Mesenchymal stem cell (in vitro differentiated cells and primary cell): ENCODE data around the gene BMAL1.

ENCODE experiments used
- DNase-seq: peaks from one replicate; pipeline ENCODE4 v3.0.0-alpha.2; 2013
- H2AFZ ChIP-seq: one replicate; pipeline ENCODE4 v1.6.1; 2013; ENCODE audit warnings: low read depth, mild to moderate bottlenecking, control low read depth, inconsistent platforms, low read length, moderate library complexity
- H2AK5ac ChIP-seq: 2 replicates; pipeline ENCODE4 v1.6.1; 2013; ENCODE audit warnings: low read length, moderate library complexity, mild to moderate bottlenecking, inconsistent platforms; ENCODE audit not compliant: severe bottlenecking
- H2BK120ac ChIP-seq: one replicate; pipeline ENCODE4 v1.6.1; 2013; ENCODE audit warnings: low read depth, mild to moderate bottlenecking, inconsistent platforms, low read length, moderate library complexity
- H2BK12ac ChIP-seq, 2 experiments: one replicate each; pipeline ENCODE4 v1.6.1; 2013; ENCODE audit warnings: inconsistent platforms in 2 of 2, low read length in 2 of 2, mild to moderate bottlenecking in 2 of 2, moderate library complexity in 2 of 2, control low read depth in 1 of 2
- H2BK15ac ChIP-seq: one replicate; pipeline ENCODE4 v1.6.1; 2013; ENCODE audit warnings: mild to moderate bottlenecking, low read depth, inconsistent platforms; ENCODE audit not compliant: poor library complexity, severe bottlenecking
- H2BK5ac ChIP-seq: 2 replicates; pipeline ENCODE4 v1.6.1; 2013; ENCODE audit warnings: low read depth, mild to moderate bottlenecking, low read length, control low read depth, inconsistent platforms; ENCODE audit not compliant: poor library complexity, severe bottlenecking
- H3K14ac ChIP-seq, 2 experiments: one replicate each; pipeline ENCODE4 v1.6.1; 2013; ENCODE audit warnings: inconsistent platforms in 2 of 2, low read length in 2 of 2, control low read depth in 1 of 2, mild to moderate bottlenecking in 1 of 2, moderate library complexity in 1 of 2
- H3K18ac ChIP-seq, 2 experiments: one replicate each; pipeline ENCODE4 v1.6.1; 2013; ENCODE audit warnings: inconsistent platforms in 2 of 2, low read length in 2 of 2, control low read depth in 1 of 2, low read depth in 1 of 2, mild to moderate bottlenecking in 1 of 2
- H3K23ac ChIP-seq, 2 experiments: one replicate each; pipeline ENCODE4 v1.6.1; 2013; ENCODE audit warnings: inconsistent platforms in 2 of 2, low read length in 2 of 2, mild to moderate bottlenecking in 2 of 2, moderate library complexity in 2 of 2, control low read depth in 1 of 2
- H3K27ac ChIP-seq: 2 replicates; pipeline ENCODE4 v1.5.1; 2013; ENCODE audit warnings: mild to moderate bottlenecking, moderate library complexity, low read length, control low read depth, inconsistent platforms; ENCODE audit not compliant: poor library complexity, severe bottlenecking
- H3K27me3 ChIP-seq, 2 experiments: 2 replicates each; pipeline versions ENCODE4 v1.6.1 to v1.7.0; 2013; ENCODE audit warnings: low read length in 2 of 2, mild to moderate bottlenecking in 2 of 2, moderate library complexity in 2 of 2, control low read depth in 1 of 2, inconsistent platforms in 1 of 2; ENCODE audit not compliant: control insufficient read depth in 1 of 2, insufficient read depth in 1 of 2
- H3K36me3 ChIP-seq, 2 experiments: 2 replicates each; pipeline versions ENCODE4 v1.6.1 to v1.7.0; 2013; ENCODE audit warnings: low read length in 2 of 2, control low read depth in 1 of 2, inconsistent platforms in 1 of 2, low read depth in 1 of 2, mild to moderate bottlenecking in 1 of 2; ENCODE audit not compliant: insufficient read depth in 2 of 2, control insufficient read depth in 1 of 2
- H3K4ac ChIP-seq, 2 experiments: one replicate each; pipeline ENCODE4 v1.6.1; 2013; ENCODE audit warnings: inconsistent platforms in 2 of 2, low read length in 2 of 2, mild to moderate bottlenecking in 2 of 2, moderate library complexity in 2 of 2, control low read depth in 1 of 2, low read depth in 1 of 2
- H3K4me1 ChIP-seq: 2 replicates; pipeline ENCODE4 v1.6.1; 2013; ENCODE audit warnings: low read depth, low read length, control low read depth; ENCODE audit not compliant: control insufficient read depth, insufficient read depth
- H3K4me2 ChIP-seq: 2 replicates; pipeline ENCODE4 v1.6.1; 2013; ENCODE audit warnings: low read length, mild to moderate bottlenecking, inconsistent platforms; ENCODE audit not compliant: poor library complexity, severe bottlenecking
- H3K4me3 ChIP-seq, 2 experiments: 2 replicates each; pipeline versions ENCODE4 v1.5.1 to v1.7.0; 2013; ENCODE audit warnings: low read length in 2 of 2, mild to moderate bottlenecking in 2 of 2, control low read depth in 1 of 2, low read depth in 1 of 2; ENCODE audit not compliant: insufficient read depth in 1 of 2
- H3K79me1 ChIP-seq: replicated peaks from 2 replicates; pipeline ENCODE4 v1.6.1; 2013; ENCODE audit warnings: mild to moderate bottlenecking, control low read depth, low read length, inconsistent platforms; ENCODE audit not compliant: poor library complexity, severe bottlenecking
- H3K9ac ChIP-seq: 2 replicates; pipeline ENCODE4 v1.7.0; 2013; ENCODE audit warnings: mild to moderate bottlenecking, low read length, moderate library complexity
- H3K9me3 ChIP-seq: 2 replicates; pipeline ENCODE4 v1.7.0; 2013; ENCODE audit warnings: mild to moderate bottlenecking, low read length; ENCODE audit not compliant: control insufficient read depth
- H4K8ac ChIP-seq: one replicate; pipeline ENCODE4 v1.6.1; 2013; ENCODE audit warnings: inconsistent platforms, mild to moderate bottlenecking, low read length, moderate library complexity
- H4K91ac ChIP-seq: one replicate; pipeline ENCODE4 v1.6.1; 2013; ENCODE audit warnings: mild to moderate bottlenecking, low read length, inconsistent platforms
- WGBS: methylation state at CpG from one replicate; pipeline ENCODE4 v1.1.7; 2013; ENCODE audit warnings: mixed read lengths; 5-methylcytosine and 5-hydroxymethylcytosine counted together

BMAL1 gene

GRCh38 chr11:13348305-13348704, 70.7 kb downstream of the BMAL1 start:
- H3K4me3 ChIP-seq, result no peak overlapping the region
- no peak overlapping the region for H2BK12ac ChIP-seq
- no peaks in the 10 kb centered on the region for H3K27me3 ChIP-seq
- no peak overlapping the region for H3K27ac ChIP-seq
- no peak overlapping the region for H3K23ac ChIP-seq
- H3K4ac ChIP-seq, result no peak overlapping the region
- no peak overlapping the region for H2BK5ac ChIP-seq
- H2BK15ac ChIP-seq, result no peak overlapping the region
- H2AFZ ChIP-seq, result no peak overlapping the region
- H3K4me1 ChIP-seq, result no peaks in the 10 kb centered on the region
- no peak overlapping the region for H3K9ac ChIP-seq
- H3K36me3 ChIP-seq, result peaks cover 0 to 8% of the 10 kb centered on the region in 2 experiments
- no peak overlapping the region for H4K91ac ChIP-seq
- no peak for DNase-seq
- no peak overlapping the region for H2BK120ac ChIP-seq
- H3K14ac ChIP-seq, result no peak overlapping the region
- H3K9me3 ChIP-seq, result no peaks in the 10 kb centered on the region
- peaks cover 22% of the 10 kb centered on the region for H3K79me1 ChIP-seq
- H4K8ac ChIP-seq, result no peak overlapping the region
- no peak overlapping the region for H3K18ac ChIP-seq
- H3K4me2 ChIP-seq, result no peak overlapping the region
- no peak overlapping the region for H2AK5ac ChIP-seq
- WGBS, result 76% methylated on average over 3 of the region's 3 CpGs

GRCh38 chr11:13349046-13349445, 71.5 kb downstream of the BMAL1 start:
- WGBS, result 89% methylated on average over 6 of the region's 6 CpGs

GRCh38 chr11:13349581-13349980, 72.0 kb downstream of the BMAL1 start:
- Histone ChIP-seq H2AK5ac (no peak overlapping the region), H4K91ac (no peak overlapping the region), H2BK5ac (no peak overlapping the region), H2BK120ac (no peak overlapping the region), H3K18ac (no peak overlapping the region), H3K4me3 (no peak overlapping the region), H3K23ac (no peak overlapping the region), H2BK15ac (no peak overlapping the region), H3K27ac (no peak overlapping the region), H3K4ac (no peak overlapping the region), H3K14ac (no peak overlapping the region), H3K4me1 (no peaks in the 10 kb centered on the region), H3K9me3 (no peaks in the 10 kb centered on the region), H2BK12ac (no peak overlapping the region), H3K9ac (no peak overlapping the region), H2AFZ (no peak overlapping the region), H4K8ac (no peak overlapping the region), H3K79me1 (peaks cover 20% of the 10 kb centered on the region), H3K36me3 (peaks cover 0 to 13% of the 10 kb centered on the region in 2 experiments), H3K4me2 (no peak overlapping the region), H3K27me3 (no peaks in the 10 kb centered on the region)
- 83% methylated on average over 6 of the region's 6 CpGs for WGBS
- DNase-seq, result no peak

More at GRCh38 chr11:13349046-13349445, 71.5 kb downstream of the BMAL1 start:
- Histone ChIP-seq H4K8ac (no peak overlapping the region), H3K4ac (no peak overlapping the region), H4K91ac (no peak overlapping the region), H3K27ac (no peak overlapping the region), H2BK12ac (no peak overlapping the region), H3K79me1 (peaks cover 21% of the 10 kb centered on the region), H3K4me1 (no peaks in the 10 kb centered on the region), H3K23ac (no peak overlapping the region), H3K18ac (no peak overlapping the region), H2AFZ (no peak overlapping the region), H2AK5ac (no peak overlapping the region), H3K9ac (no peak overlapping the region), H3K4me3 (no peak overlapping the region), H3K14ac (no peak overlapping the region), H3K27me3 (no peaks in the 10 kb centered on the region), H3K9me3 (no peaks in the 10 kb centered on the region), H2BK5ac (no peak overlapping the region), H2BK120ac (no peak overlapping the region), H2BK15ac (no peak overlapping the region), H3K4me2 (no peak overlapping the region), H3K36me3 (peaks cover 0 to 8% of the 10 kb centered on the region in 2 experiments)
- DNase-seq, result no peak

DNA sequence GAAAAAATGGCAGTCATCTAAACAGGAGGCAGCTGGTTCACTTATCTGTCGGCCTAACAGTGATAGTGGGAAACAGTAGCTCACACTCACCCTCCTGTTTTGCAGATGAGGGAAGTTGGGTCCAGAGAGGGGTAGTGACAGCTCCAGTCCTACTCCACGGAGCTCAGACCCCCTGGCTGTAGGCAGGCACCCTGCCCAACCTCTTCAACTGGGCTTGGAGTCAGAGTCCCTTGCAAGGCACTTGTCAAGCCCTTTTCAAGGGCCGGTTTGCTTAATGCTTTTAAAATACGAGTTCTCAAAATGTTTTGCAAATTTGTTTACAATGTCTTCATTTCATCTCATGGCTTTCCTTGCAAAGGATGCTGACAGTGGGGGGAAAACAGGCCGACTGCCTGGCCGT, 75.1 kb downstream of the BMAL1 start:
- no peak overlapping the region for H2BK12ac ChIP-seq
- H3K79me1 ChIP-seq, result peaks cover 11% of the 10 kb centered on the region
- H2AFZ ChIP-seq, result no peak overlapping the region
- H3K4me1 ChIP-seq, result no peaks in the 10 kb centered on the region
- no peak overlapping the region for H2AK5ac ChIP-seq
- H2BK15ac ChIP-seq, result no peak overlapping the region
- H3K4me3 ChIP-seq, result no peak overlapping the region
- H3K4me2 ChIP-seq, result no peak overlapping the region
- no peak overlapping the region for H3K14ac ChIP-seq
- H3K23ac ChIP-seq, result no peak overlapping the region
- H3K4ac ChIP-seq, result no peak overlapping the region
- peaks cover 10 to 41% of the 10 kb centered on the region in 2 experiments for H3K36me3 ChIP-seq
- H3K27me3 ChIP-seq, result no peaks in the 10 kb centered on the region
- no peak overlapping the region for H4K8ac ChIP-seq
- no peak for DNase-seq
- H2BK5ac ChIP-seq, result no peak overlapping the region
- no peak overlapping the region for H3K18ac ChIP-seq
- H3K9ac ChIP-seq, result no peak overlapping the region
- no peak overlapping the region for H3K27ac ChIP-seq
- WGBS, result 90% methylated on average over 6 of the region's 6 CpGs
- no peak overlapping the region for H4K91ac ChIP-seq
- no peak overlapping the region for H2BK120ac ChIP-seq
- no peaks in the 10 kb centered on the region for H3K9me3 ChIP-seq
